Esophagus muscularis mucosa (tissue), 4 donors: Measurements from ENCODE around the gene TELO2. TPM values are rescaled to one million over a fixed set of nuclear protein-coding genes. Genes with fewer than 3 reads are reported as not detected.

ENCODE experiments used
- DNase-seq: peaks from one replicate; pipeline ENCODE4 v3.0.0-alpha.2; 2017; ENCODE audit errors: extremely low spot score
- H3K27ac ChIP-seq, 4 donors: fragments of 200-600 bp; sonication (generic); replicated peaks in 1 of 4; 1 replicate in 3 of 4; 2 replicates in 1 of 4; pipeline ENCODE4 v1.5.1; 2016 to 2019; ENCODE audit warnings: mild to moderate bottlenecking in 1 of 4
- H3K27me3 ChIP-seq, 4 donors: fragments of 200-600 bp; sonication (generic); one replicate each; pipeline versions ENCODE4 v1.5.1 to v1.6.0; 2016 to 2019
- H3K36me3 ChIP-seq, 4 donors: fragments of 200-600 bp; sonication (generic); one replicate each; pipeline ENCODE4 v1.5.1; 2016 to 2019
- H3K4me1 ChIP-seq, 4 donors: fragments of 200-600 bp; sonication (generic); one replicate each; pipeline ENCODE4 v1.5.1; 2016 to 2019
- H3K4me3 ChIP-seq, 4 donors: fragments of 200-600 bp; sonication (generic); 1 replicate in 2 of 4; 2 replicates in 2 of 4; pipeline ENCODE4 v1.5.1; 2016 to 2019; ENCODE audit warnings: mild to moderate bottlenecking in 4 of 4, moderate library complexity in 1 of 4
- H3K9me3 ChIP-seq, 4 donors: fragments of 200-600 bp; sonication (generic); 1 replicate in 3 of 4; 2 replicates in 1 of 4; pipeline ENCODE4 v1.5.1; 2016 to 2019
- EP300 ChIP-seq: sonication (generic); formaldehyde crosslinking; IDR thresholded peaks from one replicate; pipeline ENCODE4 v1.6.1; 2017; ENCODE audit warnings: antibody characterized with exemption
- POLR2A ChIP-seq: fragments of 450-650 bp; IDR thresholded peaks from one replicate; pipeline ENCODE4 v1.6.1; 2017; ENCODE audit warnings: antibody characterized with exemption, moderate library complexity, mild to moderate bottlenecking, low read depth
- POLR2AphosphoS5 ChIP-seq, 2 donors: sonication (generic); formaldehyde crosslinking; IDR thresholded peaks; one replicate each; pipeline ENCODE4 v1.6.1; 2017; ENCODE audit warnings: antibody characterized with exemption in 2 of 2
- WGBS: methylation state at CpG from one replicate; pipeline ENCODE4 v1.1.5; 2018; 5-methylcytosine and 5-hydroxymethylcytosine counted together
- intact Hi-C: fragments of 100-400 bp; cut with DNase I; formaldehyde crosslinking; loops from one replicate; pipeline ENCODE4 v1.15.1; 2023
- total RNA-seq, 4 donors: library from RNA; depleted of rRNA; stranded (reverse); fragments of >200 nt; gene quantifications; one replicate each; pipeline versions ENCODE4 v1.1.0 to v1.2.1, GENCODE V29; 2016
- TF ChIP-seq, protein P1 (sequence below), 3 experiments: fragments of 200-600 bp in 2 of 3; fragments of 450-650 bp in 1 of 3; sonication (generic) in 2 of 3; IDR thresholded peaks; one replicate each; pipeline ENCODE4 v1.5.1; 2017 to 2019; ENCODE audit warnings: antibody characterized with exemption in 3 of 3, mild to moderate bottlenecking in 2 of 3, moderate library complexity in 1 of 3

TELO2 gene
- total RNA-seq, 4 donors from 2014 or later, result 14.1 to 27.7 (median 18.4) TPM

DNA sequence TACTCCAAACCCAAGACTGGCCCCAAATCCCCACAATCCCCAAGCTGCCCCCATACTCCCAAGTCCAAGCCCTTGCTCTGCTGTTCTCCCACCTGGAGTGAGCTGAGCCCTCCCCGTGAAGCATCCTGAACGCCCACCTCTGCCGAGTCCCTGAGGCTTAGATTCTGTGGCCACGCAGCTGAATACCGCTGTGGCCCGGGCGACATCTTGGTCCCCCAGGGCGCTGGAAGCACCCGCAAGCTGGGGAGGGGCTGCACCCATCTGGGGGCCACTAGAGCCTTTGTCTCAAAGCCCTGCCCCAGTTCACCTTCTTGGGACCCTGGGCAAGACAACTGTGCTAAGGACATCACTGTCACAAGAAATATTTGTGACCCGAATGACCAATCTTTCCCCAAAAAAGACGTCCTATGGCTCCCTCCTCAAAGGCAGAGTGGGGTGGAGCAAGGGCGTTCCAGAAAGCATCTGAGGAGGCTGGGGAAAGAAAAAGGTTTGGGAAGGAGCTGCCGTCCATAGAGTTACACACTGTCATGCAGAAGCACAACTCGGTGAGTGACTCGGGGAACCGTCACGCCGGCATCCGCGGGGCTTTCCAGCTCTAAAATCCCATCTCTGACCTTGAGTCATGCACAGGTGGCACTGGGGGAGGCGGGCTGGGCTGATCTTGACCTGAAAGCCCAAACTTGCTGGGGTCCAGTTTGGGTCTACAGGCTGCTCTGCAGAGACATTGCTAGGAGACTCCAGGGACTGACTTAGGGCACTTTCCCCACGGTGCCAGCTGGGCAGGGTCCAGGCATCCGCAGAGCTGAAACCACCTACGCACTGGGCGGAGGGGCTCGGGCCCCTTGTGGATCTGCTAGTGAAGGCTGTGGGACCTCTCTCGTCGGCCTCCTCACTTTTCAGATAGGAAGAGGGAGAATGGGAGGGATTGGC is 11.0 kb upstream of the TELO2 start:
- intact Hi-C loops, result no loop called here
- TF ChIP-seq POLR2AphosphoS5 (IDR thresholded peaks at IDR 0.05) (no peak), EP300 (no peak), POLR2A (no peak)
- TF ChIP-seq, protein P1, sequence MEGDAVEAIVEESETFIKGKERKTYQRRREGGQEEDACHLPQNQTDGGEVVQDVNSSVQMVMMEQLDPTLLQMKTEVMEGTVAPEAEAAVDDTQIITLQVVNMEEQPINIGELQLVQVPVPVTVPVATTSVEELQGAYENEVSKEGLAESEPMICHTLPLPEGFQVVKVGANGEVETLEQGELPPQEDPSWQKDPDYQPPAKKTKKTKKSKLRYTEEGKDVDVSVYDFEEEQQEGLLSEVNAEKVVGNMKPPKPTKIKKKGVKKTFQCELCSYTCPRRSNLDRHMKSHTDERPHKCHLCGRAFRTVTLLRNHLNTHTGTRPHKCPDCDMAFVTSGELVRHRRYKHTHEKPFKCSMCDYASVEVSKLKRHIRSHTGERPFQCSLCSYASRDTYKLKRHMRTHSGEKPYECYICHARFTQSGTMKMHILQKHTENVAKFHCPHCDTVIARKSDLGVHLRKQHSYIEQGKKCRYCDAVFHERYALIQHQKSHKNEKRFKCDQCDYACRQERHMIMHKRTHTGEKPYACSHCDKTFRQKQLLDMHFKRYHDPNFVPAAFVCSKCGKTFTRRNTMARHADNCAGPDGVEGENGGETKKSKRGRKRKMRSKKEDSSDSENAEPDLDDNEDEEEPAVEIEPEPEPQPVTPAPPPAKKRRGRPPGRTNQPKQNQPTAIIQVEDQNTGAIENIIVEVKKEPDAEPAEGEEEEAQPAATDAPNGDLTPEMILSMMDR (IDR thresholded peaks at IDR 0.05), result no peak

DNA sequence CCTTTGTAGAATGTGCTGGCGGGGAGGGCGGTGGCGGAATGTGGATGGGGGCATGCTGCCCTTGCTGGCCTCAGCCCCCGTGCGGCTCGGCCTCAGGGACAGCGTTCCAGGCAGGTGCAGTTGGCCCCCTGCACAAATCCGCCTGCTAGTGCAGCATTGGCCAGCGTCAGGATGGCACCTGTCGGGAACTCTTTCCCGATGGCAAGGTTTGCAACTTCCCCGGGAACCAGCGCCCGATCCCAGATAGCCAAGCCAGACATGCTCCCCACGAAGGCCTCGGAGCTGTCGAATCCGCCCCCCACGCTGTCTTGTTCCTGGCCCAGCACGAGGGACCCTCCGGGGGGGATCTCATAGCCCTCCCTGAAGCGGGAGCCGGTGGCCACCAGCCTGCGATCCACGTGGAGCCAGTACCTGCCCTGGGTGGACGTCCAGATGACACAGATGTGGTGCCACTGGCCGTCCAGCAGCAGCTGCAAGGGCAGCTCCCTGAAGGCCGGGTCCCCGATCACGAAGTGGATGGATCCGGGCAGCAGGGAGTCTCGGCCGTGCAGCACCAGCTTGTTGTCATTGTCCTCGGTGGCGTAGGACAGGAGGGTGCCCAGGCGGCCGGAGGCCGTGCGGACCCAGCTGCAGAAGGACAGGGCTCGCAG is 7.2 kb upstream of the TELO2 start:
- WGBS, result 95% methylated on average over 32 of the region's 40 CpGs
- H3K4me1 ChIP-seq, result no peaks in the 10 kb centered on the region
- no peaks in the 10 kb centered on the region for H3K9me3 ChIP-seq
- intact Hi-C loops, result no loop called here
- TF ChIP-seq, protein P1 (IDR thresholded peaks at IDR 0.05), result no peak
- TF ChIP-seq EP300, result no peak
- no peak for TF ChIP-seq POLR2A
- no peak for TF ChIP-seq POLR2AphosphoS5 (IDR thresholded peaks at IDR 0.05)
- H3K27me3 ChIP-seq, result peaks cover 0 to 8% (median 0%) of the 10 kb centered on the region in 4 donors
- no peak overlapping the region for H3K4me3 ChIP-seq
- no peaks in the 10 kb centered on the region for H3K36me3 ChIP-seq
- H3K27ac ChIP-seq, result no peak overlapping the region
- no peak for DNase-seq

More for the DNA sequence above, 11.0 kb upstream of the TELO2 start:
- H3K4me3 ChIP-seq, result no peak overlapping the region
- H3K36me3 ChIP-seq, result no peaks in the 10 kb centered on the region
- WGBS, result 79% methylated on average over 25 of the region's 28 CpGs
- H3K4me1 ChIP-seq, result no peaks in the 10 kb centered on the region
- no peaks in the 10 kb centered on the region for H3K9me3 ChIP-seq
- DNase-seq, result no peak
- peaks cover 0 to 14% (median 0%) of the 10 kb centered on the region in 4 donors for H3K27me3 ChIP-seq
- no peak overlapping the region for H3K27ac ChIP-seq

DNA sequence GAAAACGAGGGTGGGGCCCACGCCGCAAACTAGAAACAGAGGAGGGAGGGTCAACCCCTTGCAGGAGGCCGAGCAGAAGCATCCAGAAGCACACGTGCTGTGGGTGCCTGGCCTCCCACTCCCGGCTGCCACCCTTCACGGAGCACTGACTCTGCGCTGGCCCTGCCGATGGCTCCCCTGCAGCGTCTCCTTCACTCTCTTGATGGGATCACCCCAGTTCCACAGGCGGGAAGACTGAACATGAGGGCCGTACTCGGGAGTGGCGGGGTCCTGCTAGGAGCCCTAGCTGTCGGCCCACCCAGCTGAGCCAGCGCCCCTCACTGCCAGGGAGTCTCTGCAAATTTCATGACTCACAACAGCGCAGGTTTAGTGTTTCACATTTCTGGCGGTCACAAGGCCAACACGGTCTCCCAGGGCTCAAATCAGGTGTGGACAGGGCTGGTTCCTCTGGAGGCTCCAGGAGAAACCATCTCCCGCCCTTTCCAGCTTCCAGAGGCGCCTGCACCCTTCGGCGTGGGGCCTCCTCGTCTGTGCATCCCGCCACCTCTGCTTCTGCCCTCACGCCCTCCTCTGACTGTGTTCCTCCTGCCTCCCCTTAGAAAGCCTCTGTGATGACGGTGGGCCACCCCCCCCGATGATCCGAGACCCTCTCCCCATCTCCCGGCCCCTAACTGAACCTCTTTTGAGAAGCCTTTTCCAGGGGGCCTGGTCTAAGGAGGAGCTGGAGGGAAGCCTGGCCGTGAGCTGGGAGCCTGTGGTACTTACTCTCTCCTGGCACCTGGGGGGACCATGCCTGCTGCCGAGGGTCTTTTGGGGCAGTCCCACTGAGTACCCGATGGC is 6.4 kb upstream of the TELO2 start:
- Histone ChIP-seq H3K9me3 (no peaks in the 10 kb centered on the region), H3K36me3 (no peaks in the 10 kb centered on the region), H3K27ac (no peak overlapping the region), H3K27me3 (peaks cover 0 to under 1% (median 0%) of the 10 kb centered on the region in 4 donors), H3K4me3 (no peak overlapping the region), H3K4me1 (no peaks in the 10 kb centered on the region)
- 73% methylated on average over 31 of the region's 33 CpGs for WGBS
- intact Hi-C loops, result no loop called here
- TF ChIP-seq POLR2AphosphoS5 (IDR thresholded peaks at IDR 0.05), result no peak
- TF ChIP-seq, protein P1 (IDR thresholded peaks at IDR 0.05), result no peak
- no peak for TF ChIP-seq EP300
- TF ChIP-seq POLR2A, result no peak
- DNase-seq, result no peak

DNA sequence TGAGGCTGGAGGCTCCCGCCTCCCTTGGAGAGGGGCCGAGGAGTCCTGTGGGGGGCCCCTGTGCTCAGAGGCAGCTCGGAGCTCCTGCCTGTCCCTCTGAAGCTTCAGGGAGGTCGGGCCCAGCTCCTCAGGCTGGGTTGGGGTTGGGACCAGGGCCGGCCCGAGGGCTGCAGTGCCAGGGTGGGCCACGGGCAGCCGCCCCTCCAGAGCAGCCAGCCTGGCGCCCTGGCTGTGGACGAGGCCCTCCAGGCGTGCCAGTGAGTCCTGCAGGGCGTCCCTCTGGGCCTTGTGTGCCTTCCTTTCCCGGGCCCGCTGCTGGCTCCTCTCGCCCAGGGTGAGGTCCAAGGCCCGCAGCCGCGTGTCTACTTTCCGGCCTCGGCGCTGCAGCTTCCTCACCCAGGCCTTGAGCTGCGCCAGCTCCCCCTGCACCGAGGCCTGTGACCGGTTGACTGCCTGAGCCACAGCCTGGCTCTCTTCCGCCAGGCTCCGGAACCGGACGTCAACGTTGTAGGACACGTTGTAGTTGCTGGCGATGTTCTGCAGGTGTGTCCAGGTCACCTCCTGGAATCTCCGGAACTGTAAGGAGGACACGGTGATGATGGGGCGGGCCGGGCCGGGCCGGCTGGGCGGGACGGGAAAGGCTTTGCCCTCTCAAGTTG is 5.6 kb upstream of the TELO2 start:
- no peak for DNase-seq
- no peak overlapping the region for H3K27ac ChIP-seq
- H3K4me3 ChIP-seq, result no peak overlapping the region
- intact Hi-C loops, result no loop called here
- H3K9me3 ChIP-seq, result no peaks in the 10 kb centered on the region
- TF ChIP-seq, protein P1 (IDR thresholded peaks at IDR 0.05), result no peak
- TF ChIP-seq POLR2AphosphoS5 (IDR thresholded peaks at IDR 0.05) (no peak), POLR2A (no peak), EP300 (no peak)
- 98% methylated on average over 8 of the region's 39 CpGs for WGBS
- H3K36me3 ChIP-seq, result no peaks in the 10 kb centered on the region
- H3K4me1 ChIP-seq, result peaks cover under 1 to 4% (median 2%) of the 10 kb centered on the region in 4 donors
- no peaks in the 10 kb centered on the region for H3K27me3 ChIP-seq
